Suprapubic skin (tissue), 4 donors: ENCODE measurements around the gene SLC2A9. TPM values are rescaled to one million over a fixed set of nuclear protein-coding genes. Genes with fewer than 3 reads are reported as not detected.
A peak's percentile ranks its signal among the peaks of the same experiment; 100 is the strongest.

Experiments
- DNase-seq, 2 donors: peaks; one replicate each; pipeline ENCODE4 v3.0.0-alpha.2; 2019; ENCODE audit warnings: low spot score in 2 of 2
- H3K27ac ChIP-seq: fragments of 200-600 bp; sonication (generic); one replicate; pipeline ENCODE4 v1.5.1; 2019
- H3K27me3 ChIP-seq: fragments of 200-600 bp; sonication (generic); one replicate; pipeline ENCODE4 v1.5.1; 2019
- H3K36me3 ChIP-seq: fragments of 200-600 bp; sonication (generic); one replicate; pipeline ENCODE4 v1.5.1; 2019
- H3K4me1 ChIP-seq: fragments of 200-600 bp; sonication (generic); one replicate; pipeline ENCODE4 v1.5.1; 2019
- H3K4me3 ChIP-seq: fragments of 200-600 bp; sonication (generic); one replicate; pipeline ENCODE4 v1.5.1; 2019; ENCODE audit warnings: mild to moderate bottlenecking
- H3K9me3 ChIP-seq: fragments of 200-600 bp; sonication (generic); one replicate; pipeline ENCODE4 v1.5.1; 2019
- CTCF ChIP-seq, 2 donors: fragments of 200-600 bp in 1 of 2; fragments of 450-650 bp in 1 of 2; sonication (generic) in 1 of 2; IDR thresholded peaks; one replicate each; pipeline ENCODE4 v1.5.1; 2016 to 2019; ENCODE audit warnings: antibody characterized with exemption in 2 of 2, mild to moderate bottlenecking in 1 of 2, moderate library complexity in 1 of 2
- EP300 ChIP-seq: sonication (generic); formaldehyde crosslinking; IDR thresholded peaks from one replicate; pipeline ENCODE4 v1.6.1; 2017; ENCODE audit warnings: antibody characterized with exemption
- POLR2A ChIP-seq, 2 donors: fragments of 450-650 bp; IDR thresholded peaks; one replicate each; pipeline ENCODE4 v1.6.1; 2017; ENCODE audit warnings: antibody characterized with exemption in 2 of 2, mild to moderate bottlenecking in 2 of 2, moderate library complexity in 2 of 2
- POLR2AphosphoS5 ChIP-seq, 3 donors: sonication (generic); formaldehyde crosslinking; IDR thresholded peaks; one replicate each; pipeline ENCODE4 v1.6.1; 2017; ENCODE audit warnings: antibody characterized with exemption in 3 of 3
- WGBS: methylation state at CpG from one replicate; pipeline ENCODE4 v1.1.5; 2018; 5-methylcytosine and 5-hydroxymethylcytosine counted together
- total RNA-seq, 4 donors: library from RNA; depleted of rRNA; stranded (reverse); fragments of >200 nt; gene quantifications; one replicate each; pipeline ENCODE4 v1.1.0, GENCODE V29; 2016

SLC2A9 gene
- total RNA-seq, 4 donors from 2014 or later, result 3.5 to 9.2 (median 8.1) TPM

GRCh38 chr4:10013722-10014121 is 7.6 kb downstream of the SLC2A9 start:
- DNase-seq, result no peak

GRCh38 chr4:10011885-10012284 is 9.4 kb downstream of the SLC2A9 start:
- Histone ChIP-seq H3K4me1 (peaks cover 16% of the 10 kb centered on the region), H3K27ac (no peak overlapping the region), H3K4me3 (no peak overlapping the region), H3K27me3 (no peaks in the 10 kb centered on the region), H3K36me3 (no peaks in the 10 kb centered on the region), H3K9me3 (no peaks in the 10 kb centered on the region)
- 86% methylated on average over 3 of the region's 3 CpGs for whole genome bisulfite sequencing
- TF ChIP-seq POLR2A (IDR thresholded peaks at IDR 0.05), result no peak
- TF ChIP-seq EP300, result no peak
- no peak for TF ChIP-seq CTCF (IDR thresholded peaks at IDR 0.05)
- TF ChIP-seq POLR2AphosphoS5 (IDR thresholded peaks at IDR 0.05), result no peak
- no peak for DNase-seq

More at GRCh38 chr4:10013722-10014121, 7.6 kb downstream of the SLC2A9 start:
- no peaks in the 10 kb centered on the region for H3K9me3 ChIP-seq
- peak in 1 of 2 donors; percentile 38 for TF ChIP-seq CTCF (IDR thresholded peaks at IDR 0.05)
- TF ChIP-seq POLR2AphosphoS5 (IDR thresholded peaks at IDR 0.05), result no peak
- no peaks in the 10 kb centered on the region for H3K36me3 ChIP-seq
- WGBS, result 70% methylated on average over 6 of the region's 6 CpGs
- no peak overlapping the region for H3K4me3 ChIP-seq
- H3K27ac ChIP-seq, result no peak overlapping the region
- H3K27me3 ChIP-seq, result no peaks in the 10 kb centered on the region
- peaks cover 9% of the 10 kb centered on the region for H3K4me1 ChIP-seq

DNA sequence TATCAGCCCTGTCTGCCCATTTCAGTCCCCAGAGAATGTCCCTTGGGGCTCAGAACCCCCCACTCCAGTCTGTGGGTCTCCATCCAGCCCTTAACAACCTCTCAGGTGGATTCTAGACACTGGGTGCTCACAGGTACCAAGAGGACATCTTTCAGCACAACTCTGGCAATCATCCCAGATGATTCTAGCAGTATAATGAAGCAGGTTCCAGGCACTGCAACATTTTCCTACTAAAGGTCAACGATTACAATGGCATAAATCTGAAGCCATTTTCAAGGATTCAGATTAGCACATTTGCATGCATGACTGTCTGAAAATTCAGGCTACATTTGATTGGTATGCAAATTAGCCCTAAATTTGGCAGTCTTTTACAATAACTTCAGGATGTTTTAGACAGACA is 10.0 kb downstream of the SLC2A9 start:
- no peaks in the 10 kb centered on the region for H3K27me3 ChIP-seq
- peaks cover 22% of the 10 kb centered on the region for H3K4me1 ChIP-seq
- TF ChIP-seq EP300, result no peak
- TF ChIP-seq CTCF (IDR thresholded peaks at IDR 0.05), result no peak
- TF ChIP-seq POLR2AphosphoS5 (IDR thresholded peaks at IDR 0.05), result no peak
- TF ChIP-seq POLR2A (IDR thresholded peaks at IDR 0.05), result no peak
- no peaks in the 10 kb centered on the region for H3K36me3 ChIP-seq
- H3K9me3 ChIP-seq, result no peaks in the 10 kb centered on the region
- H3K27ac ChIP-seq, result no peak overlapping the region
- 87% methylated on average over 1 of the region's 1 CpG for WGBS
- no peak overlapping the region for H3K4me3 ChIP-seq
- DNase-seq, result no peak

GRCh38 chr4:10009861-10010500 is 11.3 kb downstream of the SLC2A9 start:
- H3K27me3 ChIP-seq, result no peaks in the 10 kb centered on the region
- DNase-seq, result no peak
- no peak overlapping the region for H3K27ac ChIP-seq
- no peak overlapping the region for H3K4me3 ChIP-seq
- H3K9me3 ChIP-seq, result no peaks in the 10 kb centered on the region
- peaks cover 35% of the 10 kb centered on the region for H3K4me1 ChIP-seq
- 80% methylated on average over 3 of the region's 3 CpGs for WGBS
- TF ChIP-seq POLR2A (IDR thresholded peaks at IDR 0.05) (no peak), CTCF (IDR thresholded peaks at IDR 0.05) (no peak), EP300 (no peak), POLR2AphosphoS5 (IDR thresholded peaks at IDR 0.05) (no peak)
- no peaks in the 10 kb centered on the region for H3K36me3 ChIP-seq

DNA sequence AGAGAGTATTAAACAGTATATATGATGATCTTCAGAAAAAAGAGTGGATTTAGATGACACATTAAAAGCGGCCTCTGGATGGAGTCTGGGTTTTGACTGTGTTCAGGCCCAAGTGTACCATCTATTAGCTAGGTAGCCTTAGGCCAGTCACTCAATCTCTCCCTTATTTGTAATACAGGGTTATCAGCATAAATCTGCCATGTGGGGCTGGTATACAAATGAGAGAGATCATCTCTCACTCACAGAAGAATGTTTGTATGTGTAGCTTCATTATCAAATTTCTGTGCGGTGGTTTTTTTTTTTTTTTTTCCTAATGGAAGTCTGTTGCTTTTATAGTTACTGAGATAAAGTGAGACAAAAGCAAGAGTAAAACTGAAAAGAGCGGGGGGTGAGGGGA is 12.7 kb downstream of the SLC2A9 start:
- no peaks in the 10 kb centered on the region for H3K9me3 ChIP-seq
- no peak overlapping the region for H3K4me3 ChIP-seq
- no peak for DNase-seq
- H3K27me3 ChIP-seq, result no peaks in the 10 kb centered on the region
- H3K27ac ChIP-seq, result no peak overlapping the region
- peaks cover 36% of the 10 kb centered on the region for H3K4me1 ChIP-seq
- no peak for TF ChIP-seq CTCF (IDR thresholded peaks at IDR 0.05)
- TF ChIP-seq POLR2A (IDR thresholded peaks at IDR 0.05), result no peak
- TF ChIP-seq EP300, result no peak
- no peak for TF ChIP-seq POLR2AphosphoS5 (IDR thresholded peaks at IDR 0.05)
- 80% methylated on average over 3 of the region's 3 CpGs for WGBS
- no peaks in the 10 kb centered on the region for H3K36me3 ChIP-seq
